Skin epidermis (tissue), 12 donors: Measurements from ENCODE around the gene FXYD1.
"Not testable (repeated sequence)": the region's sequence is repeated elsewhere in the genome, so short reads cannot be mapped to it uniquely, and the experiment has no call there.

Experiments used
- H3K27ac ChIP-seq, 21 experiments: fragments of 200-600 bp; sonication (generic) in 11 of 21; one replicate each; pipeline ENCODE4 v1.5.0; 2020; ENCODE audit warnings: mild to moderate bottlenecking in 3 of 21, inconsistent platforms in 2 of 21, moderate library complexity in 2 of 21
- H3K4me3 ChIP-seq, 7 experiments: fragments of 200-600 bp; sonication (generic) in 2 of 7; one replicate each; pipeline ENCODE4 v1.5.0; 2020; ENCODE audit warnings: inconsistent platforms in 2 of 7, mild to moderate bottlenecking in 2 of 7, moderate library complexity in 1 of 7

FXYD1 gene

DNA sequence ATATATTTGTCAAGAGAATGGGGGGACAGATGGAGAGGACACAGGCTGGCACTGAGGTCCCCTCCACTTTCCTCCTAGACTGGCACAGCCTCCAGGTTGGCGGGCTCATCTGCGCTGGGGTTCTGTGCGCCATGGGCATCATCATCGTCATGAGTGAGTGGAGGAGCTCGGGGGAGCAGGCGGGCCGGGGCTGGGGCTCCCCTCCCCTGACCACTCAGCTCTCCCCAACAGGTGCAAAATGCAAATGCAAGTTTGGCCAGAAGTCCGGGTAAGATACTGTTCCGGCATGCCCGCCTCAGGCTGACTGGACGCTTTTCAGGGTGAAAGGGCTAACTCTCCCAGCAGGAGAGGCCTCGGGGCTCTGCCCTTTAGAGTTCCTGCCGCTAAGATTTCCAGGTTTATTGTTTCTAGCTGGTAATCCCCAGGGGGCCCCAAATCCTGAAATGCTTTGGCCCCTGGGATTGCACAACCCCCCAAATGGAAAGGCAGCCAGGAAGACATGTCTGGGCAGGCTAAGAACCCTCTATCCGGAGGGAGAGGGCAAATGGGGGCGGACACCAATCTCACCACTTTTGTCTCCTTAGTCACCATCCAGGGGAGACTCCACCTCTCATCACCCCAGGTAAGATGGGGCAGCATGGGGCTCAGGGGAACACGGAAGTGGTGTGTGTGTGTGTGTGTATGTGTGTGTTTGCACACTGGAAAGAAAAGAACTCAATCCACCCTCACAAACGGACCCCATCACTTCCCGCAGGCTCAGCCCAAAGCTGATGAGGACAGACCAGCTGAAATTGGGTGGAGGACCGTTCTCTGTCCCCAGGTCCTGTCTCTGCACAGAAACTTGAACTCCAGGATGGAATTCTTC lies 15.7 kb upstream of the FXYD1 start:
- peak overlapping the region in 20 of 21 experiments; percentile 53 to 89 (median 82) for H3K27ac ChIP-seq

DNA sequence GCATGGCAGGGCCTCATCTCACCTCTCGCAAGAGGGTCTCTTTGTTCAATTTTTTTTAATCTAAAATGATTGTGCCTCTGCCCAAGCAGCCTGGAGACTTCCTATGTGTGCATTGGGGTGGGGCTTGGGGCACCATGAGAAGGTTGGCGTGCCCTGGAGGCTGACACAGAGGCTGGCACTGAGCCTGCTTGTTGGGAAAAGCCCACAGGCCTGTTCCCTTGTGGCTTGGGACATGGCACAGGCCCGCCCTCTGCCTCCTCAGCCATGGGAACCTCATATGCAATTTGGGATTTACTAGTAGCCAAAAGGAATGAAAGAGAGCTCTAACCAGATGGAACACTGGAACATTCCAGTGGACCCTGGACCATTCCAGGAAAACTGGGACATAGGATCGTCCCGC lies 15.1 kb upstream of the FXYD1 start:
- peak overlapping the region in 20 of 21 experiments; percentile 53 to 89 (median 82) for H3K27ac ChIP-seq

More for the DNA sequence above, 15.7 kb upstream of the FXYD1 start:
- H3K4me3 ChIP-seq: no peak overlapping the region

GRCh38 chr19:35124098-35125060 lies 14.2 kb upstream of the FXYD1 start:
- peak overlapping the region; percentile 21 to 40 (median 34) for H3K4me3 ChIP-seq
- H3K27ac ChIP-seq: peak overlapping the region in 20 of 21 experiments; percentile 53 to 89 (median 82)

More for the DNA sequence above, 15.1 kb upstream of the FXYD1 start:
- no peak overlapping the region for H3K4me3 ChIP-seq

DNA sequence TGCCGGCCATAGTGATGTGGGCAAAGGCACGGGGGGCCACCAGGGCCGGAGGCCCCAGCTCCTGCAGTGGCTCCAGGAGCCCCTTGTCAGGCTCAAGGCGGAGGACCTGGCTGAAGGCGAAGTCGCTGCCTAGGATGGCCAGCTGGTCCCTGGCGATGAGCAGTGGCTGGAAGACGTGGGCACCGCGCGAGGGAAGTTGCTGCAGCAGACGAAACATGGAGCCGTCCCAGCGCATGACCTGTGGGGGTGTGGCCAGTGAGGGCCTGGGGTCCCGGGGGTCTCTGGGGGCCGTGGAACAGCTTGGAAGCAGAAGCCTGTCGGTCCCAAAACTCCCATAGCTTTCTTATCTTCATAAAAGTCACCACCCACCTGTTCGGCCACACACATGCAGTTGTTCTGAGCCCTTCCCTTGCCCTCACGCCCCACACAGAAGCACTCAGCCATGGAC lies 13.3 kb upstream of the FXYD1 start:
- Histone ChIP-seq H3K27ac (peak overlapping the region in 18 of 21 experiments; percentile 53 to 89 (median 82)), H3K4me3 (peak overlapping the region in 1 of 7 experiments; percentile 39)

GRCh38 chr19:35125749-35126623 lies 12.6 kb upstream of the FXYD1 start:
- peak overlapping the region in 10 of 21 experiments; percentile 6 to 88 (median 81) for H3K27ac ChIP-seq
- H3K4me3 ChIP-seq: no peak overlapping the region

DNA sequence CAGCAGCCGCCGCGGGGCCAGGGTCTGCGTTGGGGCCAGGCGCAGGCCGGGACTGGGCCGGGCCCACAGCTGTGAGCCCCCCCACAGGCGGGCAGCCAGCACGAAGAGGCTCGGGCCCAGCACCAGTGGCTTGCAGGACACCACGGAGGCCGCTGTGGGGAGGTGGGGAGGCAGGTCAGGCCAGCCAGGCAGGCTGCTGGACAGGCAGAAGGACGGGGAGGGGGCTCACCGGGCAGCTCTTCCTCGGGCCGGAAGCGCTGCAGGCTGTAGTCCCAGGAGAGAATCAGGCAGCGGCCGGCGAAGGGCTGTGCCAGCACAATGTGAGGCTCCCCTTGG lies 12.0 kb upstream of the FXYD1 start:
- H3K4me3 ChIP-seq: no peak overlapping the region
- H3K27ac ChIP-seq: peak overlapping the region in 9 of 21 experiments; percentile 6 to 86 (median 27)

DNA sequence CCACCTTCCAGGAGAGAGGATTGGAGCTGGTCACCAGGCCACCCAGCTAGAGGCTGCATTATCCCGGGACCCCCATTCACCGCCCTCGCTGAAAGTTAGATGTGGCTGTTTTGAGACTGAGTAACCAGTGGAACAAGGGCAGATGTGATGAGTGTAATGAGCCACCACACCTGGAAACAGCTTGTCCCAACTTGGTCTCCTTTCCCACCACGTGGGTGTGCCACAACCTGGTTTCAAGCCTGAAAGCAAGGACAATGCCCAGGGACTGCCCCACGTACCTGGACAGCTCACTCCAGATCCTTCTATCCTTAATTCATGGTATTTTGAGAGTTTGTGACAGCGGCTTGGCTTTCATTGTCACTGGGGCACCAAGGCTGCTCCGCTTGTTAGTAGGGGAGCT lies 10.8 kb upstream of the FXYD1 start:
- H3K27ac ChIP-seq: peak overlapping the region in 6 of 21 experiments; percentile 1 to 86 (median 42)
- H3K4me3 ChIP-seq: no peak overlapping the region

DNA sequence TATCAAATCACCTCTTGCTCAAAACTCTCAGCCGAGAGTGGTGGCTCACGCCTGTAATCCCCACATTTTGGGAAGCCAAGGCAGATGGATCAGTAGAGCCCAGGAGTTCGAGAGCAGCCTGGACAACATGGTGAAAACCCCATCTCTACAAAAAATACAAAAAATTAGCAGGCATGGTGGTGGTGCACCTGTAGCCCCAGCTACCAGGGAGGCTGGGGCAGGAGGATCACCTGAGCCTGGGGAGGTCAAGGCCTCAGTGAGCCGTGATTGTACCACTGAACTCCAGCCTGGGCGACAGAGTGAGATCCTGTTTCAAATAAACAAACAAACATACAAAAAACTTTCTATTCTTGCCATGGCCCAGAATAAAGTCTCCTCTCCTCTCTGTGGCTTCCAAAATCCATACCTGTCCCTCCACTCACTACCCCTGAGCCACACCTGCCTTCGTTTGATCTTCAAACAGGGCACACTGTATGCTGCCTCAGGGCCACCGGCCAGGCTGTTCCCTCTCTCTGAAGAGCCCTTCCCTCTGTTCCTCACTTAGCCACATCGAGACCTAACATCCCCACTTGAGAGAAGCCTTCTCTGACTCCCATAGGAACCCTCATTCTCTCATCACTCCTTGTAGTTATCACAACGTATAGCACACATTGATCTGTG lies 10.1 kb upstream of the FXYD1 start:
- Histone ChIP-seq H3K4me3 (no peak overlapping the region), H3K27ac (peak overlapping the region in 1 of 21 experiments; percentile 15)

GRCh38 chr19:35129724-35130274 lies 8.8 kb upstream of the FXYD1 start:
- H3K4me3 ChIP-seq, H3K27ac ChIP-seq: not testable (repeated sequence)

DNA sequence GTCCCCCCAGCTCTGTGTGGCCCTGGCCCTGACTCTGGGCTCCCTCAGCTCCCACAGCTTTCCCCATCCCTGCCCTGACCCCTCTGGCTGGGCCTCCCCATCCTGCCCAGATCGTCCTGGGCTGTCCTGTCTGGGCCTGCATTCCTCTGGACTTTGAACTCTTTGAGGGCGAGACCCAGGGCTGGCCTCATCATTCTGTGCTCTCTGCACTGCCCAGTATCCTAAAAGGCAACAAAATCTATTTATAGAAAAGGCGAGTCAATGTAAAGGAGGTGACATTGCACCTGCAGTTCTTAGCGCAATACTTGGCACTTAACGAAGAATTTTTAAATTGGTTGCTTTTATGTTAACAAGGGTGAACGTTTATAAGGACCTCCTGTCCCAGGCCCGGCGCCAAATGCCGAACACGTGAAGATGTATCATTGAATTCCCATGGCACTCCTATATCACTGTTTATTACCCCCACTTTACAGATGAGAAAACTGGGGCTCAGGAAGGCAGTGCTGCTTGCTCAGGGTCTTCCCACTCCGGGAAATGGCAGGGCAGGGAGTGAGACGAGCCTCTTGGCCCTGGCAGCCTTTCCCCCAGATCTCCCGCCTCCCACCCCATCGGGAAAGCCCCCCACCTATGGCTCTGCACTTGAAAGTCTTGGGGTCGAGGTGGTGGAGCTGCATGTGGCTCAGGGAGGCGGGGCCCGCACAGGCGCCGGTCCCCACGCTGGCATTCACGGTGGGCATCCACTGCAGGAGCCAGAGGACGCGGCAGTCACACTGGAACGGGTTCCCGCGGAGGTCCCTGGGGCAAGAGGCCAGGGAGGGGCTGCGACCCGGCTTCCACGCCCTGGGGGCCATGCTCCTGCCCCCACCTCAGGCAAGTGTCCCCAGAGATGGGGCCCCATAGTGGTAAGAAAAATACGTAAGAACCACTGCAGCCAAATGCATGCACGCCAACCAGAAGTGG lies 7.6 kb upstream of the FXYD1 start:
- no peak overlapping the region for H3K27ac ChIP-seq
- H3K4me3 ChIP-seq: no peak overlapping the region

- H3K4me3 ChIP-seq: no peak overlapping the region
- H3K27ac ChIP-seq: no peak overlapping the region
These were observed 6.4 kb upstream of the FXYD1 start for GRCh38 chr19:35132254-35132653.

- peak overlapping the region in 5 of 21 experiments; percentile 50 to 78 (median 65) for H3K27ac ChIP-seq
- peak overlapping the region in 1 of 7 experiments; percentile 1 for H3K4me3 ChIP-seq
These were observed 4.8 kb upstream of the FXYD1 start for GRCh38 chr19:35133826-35134225.

DNA sequence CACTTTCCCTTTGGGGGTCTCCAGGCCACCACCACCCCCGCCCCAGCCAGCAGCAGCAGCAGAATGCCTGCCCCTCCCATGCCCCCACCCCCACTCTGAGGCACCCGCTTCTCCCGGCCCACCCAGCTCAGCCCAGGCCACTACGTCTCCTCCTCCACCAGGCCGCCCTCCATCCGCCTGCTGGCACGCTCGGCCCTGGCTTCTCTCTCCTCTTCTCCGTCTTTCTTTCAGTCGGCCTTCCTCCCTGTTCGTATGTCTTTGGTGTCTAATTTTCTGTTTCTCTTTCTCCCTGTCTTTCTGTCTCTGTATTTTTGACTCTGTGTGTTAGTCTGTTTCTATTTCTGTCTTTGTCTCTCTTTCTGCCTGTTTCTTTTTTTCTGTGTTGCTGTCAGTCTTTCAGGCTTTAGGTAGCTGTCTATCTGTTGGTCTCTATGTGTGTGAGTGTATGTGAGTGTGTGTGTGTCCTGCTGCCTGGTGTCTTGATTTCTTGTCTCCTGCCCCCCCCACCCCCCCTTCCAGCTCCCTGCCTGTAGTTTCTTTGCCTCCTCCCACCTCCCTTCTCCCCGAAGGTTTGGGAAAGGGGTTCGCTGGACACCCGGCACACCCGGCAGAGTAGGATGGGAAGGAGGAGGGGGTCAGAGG lies 3.9 kb upstream of the FXYD1 start, which contains the start of gene LGI4:
Gene LGI4, minus strand, starts transcription at position 459 of the 642 bp plus-strand sequence. Its CDS starts 379 bp downstream, at position 80.
- peak within 1 kb of the TSS in 14 of 21 experiments; percentile 30 to 78 (median 48) for H3K27ac ChIP-seq
- peak within 1 kb of the TSS in 2 of 7 experiments; percentile 1 to 11 for H3K4me3 ChIP-seq

DNA sequence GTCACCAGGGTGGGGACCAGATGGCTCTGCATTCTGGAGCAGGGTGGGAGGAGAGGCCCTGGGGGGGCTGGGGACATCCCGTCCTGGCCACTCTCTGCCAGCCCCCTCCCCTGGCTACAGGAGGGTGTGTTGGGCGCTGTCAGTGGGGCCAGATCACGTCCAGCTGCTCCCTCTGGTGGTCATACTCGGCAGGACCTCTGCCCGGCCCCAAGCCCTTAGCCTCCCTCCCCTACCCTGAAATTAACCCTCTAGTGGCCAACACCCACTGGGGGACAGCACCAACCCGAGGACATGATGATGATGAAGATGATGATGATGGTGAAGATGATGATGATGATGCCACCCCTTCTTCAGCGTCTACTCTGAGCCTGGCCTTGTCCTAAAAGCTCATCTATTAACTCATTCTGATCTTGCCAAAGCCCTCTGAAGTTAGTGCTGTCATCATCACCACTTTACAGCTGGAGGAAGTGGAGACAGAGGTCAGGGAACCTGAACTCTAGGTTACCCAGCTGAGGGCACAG lies 3.2 kb upstream of the FXYD1 start:
- Histone ChIP-seq H3K27ac (peak overlapping the region in 13 of 21 experiments; percentile 18 to 78 (median 47)), H3K4me3 (peak overlapping the region in 1 of 7 experiments; percentile 11)

DNA sequence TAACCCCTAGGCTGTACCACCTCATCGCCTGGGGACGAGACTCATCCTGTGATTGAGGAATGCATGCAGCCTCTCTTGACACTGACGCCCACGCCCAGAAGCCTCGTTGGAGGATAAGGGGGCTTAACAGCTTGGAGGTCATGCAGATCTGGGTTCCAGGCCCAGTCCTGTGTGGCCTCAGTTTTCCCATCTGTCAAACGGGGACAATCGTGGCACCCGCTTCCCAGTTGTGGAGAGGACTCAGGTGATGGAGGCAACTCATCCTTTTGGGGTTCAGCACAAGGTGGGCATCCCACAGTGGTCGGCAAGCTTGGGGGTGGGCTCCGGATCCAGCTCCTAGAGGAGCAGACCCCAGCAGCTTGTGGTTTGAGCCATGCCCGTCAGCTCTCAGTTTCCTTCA lies 2.4 kb upstream of the FXYD1 start:
- H3K4me3 ChIP-seq: no peak overlapping the region
- peak overlapping the region in 3 of 21 experiments; percentile 55 to 93 (median 90) for H3K27ac ChIP-seq
